ENCODE results near the gene CPLX3.

The CPLX3 gene

GRCh38 chr15:74841891-74842373 is 15.5 kb downstream of the CPLX3 start:
- Histone ChIP-seq H3K27ac (ENCODE audit: low read depth, low read length, poor library complexity, severe bottlenecking) (no peak overlapping the region), H3K4me1 (ENCODE audit: insufficient read depth, low read length, severe bottlenecking) (peaks cover 51% of the 10 kb centered on the region), H3K9ac (ENCODE audit: low read length) (peak overlapping the region; percentile 82), H3K27me3 (ENCODE audit: insufficient read depth, low read length) (no peaks in the 10 kb centered on the region), H3K9me2 (ENCODE audit: low read depth, low read length) (no peaks in the 10 kb centered on the region), H3K36me3 (ENCODE audit: insufficient read depth, low read length) (peaks cover 25% of the 10 kb centered on the region; the same call in 1 of the 2 replicates), H3K9me3 (ENCODE audit: low read length) (no peaks in the 10 kb centered on the region), H3K4me2 (ENCODE audit: low read length) (peak overlapping the region; percentile 73), H3K79me2 (ENCODE audit: insufficient read depth, low read length) (no peaks in the 10 kb centered on the region), H2AFZ (ENCODE audit: low read length) (no peak overlapping the region), H3K4me3 (ENCODE audit: low read depth, low read length, poor library complexity, severe bottlenecking) (peak overlapping the region; percentile 78), H3F3A (ENCODE audit: insufficient read depth, low read length) (no peaks in the 10 kb centered on the region), H4K20me1 (ENCODE audit: insufficient read depth, low read length) (no peaks in the 10 kb centered on the region)
- no peak for TF ChIP-seq EZH2 (IDR thresholded peaks at IDR 0.05; ENCODE audit: borderline replicate concordance, low read length)
- TF ChIP-seq CTCF (IDR thresholded peaks at IDR 0.05; ENCODE audit: low read length): no peak

- peak within 1 kb of the TSS; percentile 82 for H3K9ac ChIP-seq (ENCODE audit: low read length)
- no peak within 1 kb of the TSS for H2AFZ ChIP-seq (ENCODE audit: low read length)
- no peaks in the 10 kb centered on the region for H3F3A ChIP-seq (ENCODE audit: insufficient read depth, low read length)
- H3K4me2 ChIP-seq (ENCODE audit: low read length): peak within 1 kb of the TSS; percentile 73
- peaks cover 27% of the 10 kb centered on the region; the same call in 1 of the 2 replicates for H3K36me3 ChIP-seq (ENCODE audit: insufficient read depth, low read length)
- H3K79me2 ChIP-seq (ENCODE audit: insufficient read depth, low read length): no peaks in the 10 kb centered on the region
- H4K20me1 ChIP-seq (ENCODE audit: insufficient read depth, low read length): no peaks in the 10 kb centered on the region
- H3K9me3 ChIP-seq (ENCODE audit: low read length): no peaks in the 10 kb centered on the region
- peaks cover 51% of the 10 kb centered on the region for H3K4me1 ChIP-seq (ENCODE audit: insufficient read depth, low read length, severe bottlenecking)
- peak; percentile 47 for TF ChIP-seq CTCF (IDR thresholded peaks at IDR 0.05; ENCODE audit: low read length)
- no peak for TF ChIP-seq EZH2 (IDR thresholded peaks at IDR 0.05; ENCODE audit: borderline replicate concordance, low read length)
- no peaks in the 10 kb centered on the region for H3K9me2 ChIP-seq (ENCODE audit: low read depth, low read length)
- H3K27me3 ChIP-seq (ENCODE audit: insufficient read depth, low read length): no peaks in the 10 kb centered on the region
- peak within 1 kb of the TSS; percentile 78 for H3K4me3 ChIP-seq (ENCODE audit: low read depth, low read length, poor library complexity, severe bottlenecking)
- H3K27ac ChIP-seq (ENCODE audit: low read depth, low read length, poor library complexity, severe bottlenecking): peak within 1 kb of the TSS; percentile 67
Observed at GRCh38 chr15:74842581-74843444, 16.4 kb downstream of the CPLX3 start, which contains the start of gene ULK3. Gene ULK3, minus strand, starts transcription at chr15:74843156. Its CDS starts 51 bp downstream, at chr15:74843105.

- H2AFZ ChIP-seq (ENCODE audit: low read length): no peak overlapping the region
- H3K9ac ChIP-seq (ENCODE audit: low read length): peak overlapping the region; percentile 65
- H3K27ac ChIP-seq (ENCODE audit: low read depth, low read length, poor library complexity, severe bottlenecking): peak overlapping the region; percentile 67
- no peaks in the 10 kb centered on the region for H3K79me2 ChIP-seq (ENCODE audit: insufficient read depth, low read length)
- H3K27me3 ChIP-seq (ENCODE audit: insufficient read depth, low read length): no peaks in the 10 kb centered on the region
- H3K9me2 ChIP-seq (ENCODE audit: low read depth, low read length): no peaks in the 10 kb centered on the region
- no peaks in the 10 kb centered on the region for H3K9me3 ChIP-seq (ENCODE audit: low read length)
- no peaks in the 10 kb centered on the region for H3F3A ChIP-seq (ENCODE audit: insufficient read depth, low read length)
- peaks cover 31% of the 10 kb centered on the region; the same call in 1 of the 2 replicates for H3K36me3 ChIP-seq (ENCODE audit: insufficient read depth, low read length)
- no peaks in the 10 kb centered on the region for H4K20me1 ChIP-seq (ENCODE audit: insufficient read depth, low read length)
- no peak for TF ChIP-seq EZH2 (IDR thresholded peaks at IDR 0.05; ENCODE audit: borderline replicate concordance, low read length)
- TF ChIP-seq CTCF (IDR thresholded peaks at IDR 0.05; ENCODE audit: low read length): no peak; the same call in 1 of the 2 replicates
- H3K4me2 ChIP-seq (ENCODE audit: low read length): peak overlapping the region; percentile 73
- H3K4me3 ChIP-seq (ENCODE audit: low read depth, low read length, poor library complexity, severe bottlenecking): peak overlapping the region; percentile 78
- H3K4me1 ChIP-seq (ENCODE audit: insufficient read depth, low read length, severe bottlenecking): peaks cover 51% of the 10 kb centered on the region
Observed at GRCh38 chr15:74843445-74843828, 17.0 kb downstream of the CPLX3 start.

Data from OCI-LY1 (cell line).